Measurements from ENCODE around the gene C2orf68.

DNA sequence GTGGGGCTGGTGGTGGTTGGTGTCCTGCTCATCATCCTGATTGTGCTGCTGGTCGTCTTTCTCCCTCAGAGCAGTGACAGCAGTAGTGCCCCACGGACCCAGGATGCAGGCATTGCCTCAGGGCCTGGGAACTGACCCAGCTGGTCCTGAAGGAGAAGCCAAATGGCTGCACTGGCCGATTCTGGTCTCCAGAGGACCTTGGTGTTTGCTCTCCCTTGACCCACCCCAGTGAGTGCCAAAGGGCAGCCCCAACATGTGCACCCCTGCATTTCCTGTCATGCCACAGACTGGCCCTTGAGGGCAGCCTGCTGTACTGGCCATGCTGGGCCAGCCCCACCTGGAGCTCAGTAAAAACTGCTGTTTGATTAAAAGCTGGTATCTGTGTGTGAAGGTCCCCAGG lies 18.8 kb downstream of the C2orf68 start:
- TF ChIP-seq CTCF (IDR thresholded peaks at IDR 0.05; ENCODE audit: insufficient read depth, low read length) (no peak), POLR2AphosphoS5 (IDR thresholded peaks at IDR 0.05; ENCODE audit: low read depth) (no peak), REST (IDR thresholded peaks at IDR 0.05; ENCODE audit: insufficient replicate concordance, low read depth) (no peak)

Data from HL-60 (cell line).